ENCODE measurements around the gene HIF3A.
A peak's percentile ranks its signal among the peaks of the same experiment; 100 is the strongest.
"Not testable (repeated sequence)": the region's sequence is repeated elsewhere in the genome, so short reads cannot be mapped to it uniquely, and the experiment has no call there.

The HIF3A gene

GRCh38 chr19:46296722-46297461 lies at the start of gene HIF3A:
Gene HIF3A, plus strand, starts transcription at chr19:46297042. Its CDS starts 35 bp downstream, at chr19:46297077.
- no peak for TF ChIP-seq POLR2AphosphoS5 (IDR thresholded peaks at IDR 0.05; ENCODE audit: borderline replicate concordance, low read depth, low read length)
- TF ChIP-seq EZH2 (IDR thresholded peaks at IDR 0.05), result no peak
- peak; percentile 55 for TF ChIP-seq FOXP2 (optimal IDR thresholded peaks at IDR 0.05; ENCODE audit: control extremely low read depth, extremely low read length, insufficient read depth)
- H3K9ac ChIP-seq (ENCODE audit: insufficient read length), result peak within 1 kb of the TSS; percentile 55
- H3K4me3 ChIP-seq, result peak within 1 kb of the TSS; percentile 89
- no peak within 1 kb of the TSS for H3K27ac ChIP-seq
- H3K36me3 ChIP-seq (ENCODE audit: insufficient read depth, low read length), result no peaks in the 10 kb centered on the region
- H3K9me3 ChIP-seq (ENCODE audit: low read depth, low read length), result no peaks in the 10 kb centered on the region
- peak; percentile 35 for DNase-seq (ENCODE audit: low read depth, low spot score)

GRCh38 chr19:46250076-46250735 lies 46.6 kb upstream of the HIF3A start:
- Histone ChIP-seq H3K36me3 (ENCODE audit: insufficient read depth, low read length) (no peaks in the 10 kb centered on the region), H3K27ac (no peak overlapping the region), H3K9me3 (ENCODE audit: low read depth, low read length) (no peaks in the 10 kb centered on the region), H3K9ac (ENCODE audit: insufficient read length) (no peak overlapping the region), H3K4me3 (no peak overlapping the region)
- no peak for DNase-seq (ENCODE audit: low read depth, low spot score)
- no peak for TF ChIP-seq FOXP2 (optimal IDR thresholded peaks at IDR 0.05; ENCODE audit: control extremely low read depth, extremely low read length, insufficient read depth)
- no peak for TF ChIP-seq EZH2 (IDR thresholded peaks at IDR 0.05)
- no peak for TF ChIP-seq POLR2AphosphoS5 (IDR thresholded peaks at IDR 0.05; ENCODE audit: borderline replicate concordance, low read depth, low read length)

- no peak for DNase-seq (ENCODE audit: low read depth, low spot score)
- H3K9me3 ChIP-seq (ENCODE audit: low read depth, low read length), result no peaks in the 10 kb centered on the region
- no peak overlapping the region for H3K4me3 ChIP-seq
- no peaks in the 10 kb centered on the region for H3K36me3 ChIP-seq (ENCODE audit: insufficient read depth, low read length)
- TF ChIP-seq FOXP2 (optimal IDR thresholded peaks at IDR 0.05; ENCODE audit: control extremely low read depth, extremely low read length, insufficient read depth) (no peak), POLR2AphosphoS5 (IDR thresholded peaks at IDR 0.05; ENCODE audit: borderline replicate concordance, low read depth, low read length) (no peak), EZH2 (IDR thresholded peaks at IDR 0.05) (no peak)
- no peak overlapping the region for H3K9ac ChIP-seq (ENCODE audit: insufficient read length)
- no peak overlapping the region for H3K27ac ChIP-seq
Measured at GRCh38 chr19:46251416-46251815, 45.4 kb upstream of the HIF3A start.

DNA sequence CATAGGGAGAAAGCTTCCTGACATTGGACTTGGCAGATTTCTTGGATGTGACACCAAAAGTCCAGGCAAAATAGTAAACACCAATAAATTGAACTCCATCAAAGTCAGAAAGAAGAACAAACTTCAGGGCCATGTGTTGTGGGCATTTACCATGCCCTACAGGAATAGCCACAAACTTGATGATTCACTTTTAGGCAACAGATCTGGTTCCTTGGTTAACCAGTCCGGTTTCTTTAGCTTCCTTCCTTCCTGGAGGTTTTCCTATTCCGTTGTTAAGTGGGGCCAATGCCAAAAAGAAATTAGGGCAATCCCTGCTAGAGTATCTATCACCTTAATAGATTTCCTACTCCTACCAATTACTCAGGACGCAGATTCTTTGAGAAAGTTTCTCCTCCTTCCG lies 42.1 kb upstream of the HIF3A start:
- TF ChIP-seq FOXP2 (optimal IDR thresholded peaks at IDR 0.05; ENCODE audit: control extremely low read depth, extremely low read length, insufficient read depth), result no peak
- no peak for TF ChIP-seq EZH2 (IDR thresholded peaks at IDR 0.05)
- TF ChIP-seq POLR2AphosphoS5 (IDR thresholded peaks at IDR 0.05; ENCODE audit: borderline replicate concordance, low read depth, low read length), result no peak
- Histone ChIP-seq H3K4me3 (no peak overlapping the region), H3K27ac (no peak overlapping the region), H3K36me3 (ENCODE audit: insufficient read depth, low read length) (no peaks in the 10 kb centered on the region), H3K9me3 (ENCODE audit: low read depth, low read length) (no peaks in the 10 kb centered on the region), H3K9ac (ENCODE audit: insufficient read length) (no peak overlapping the region)
- DNase-seq (ENCODE audit: low read depth, low spot score), result no peak

DNA sequence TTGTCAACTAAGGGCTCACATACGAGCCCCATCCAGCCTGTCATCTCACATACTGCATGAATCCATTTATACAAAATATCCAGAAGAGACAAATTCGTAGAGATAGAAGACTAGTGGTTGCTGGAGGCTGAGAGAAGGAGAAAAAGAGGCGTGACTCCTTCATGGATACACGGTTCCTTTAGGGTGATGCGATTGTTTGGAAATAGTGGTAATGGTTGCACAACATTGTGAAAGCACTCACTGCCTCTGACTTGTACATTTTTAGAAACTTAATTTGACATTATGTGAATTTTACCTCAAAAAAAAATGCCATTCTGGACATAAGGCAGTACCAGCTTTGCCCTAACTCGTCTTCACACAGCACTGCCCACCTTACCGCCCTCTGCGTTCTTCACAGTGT lies 40.0 kb upstream of the HIF3A start:
- H3K9ac ChIP-seq (ENCODE audit: insufficient read length), result no peak overlapping the region
- H3K9me3 ChIP-seq (ENCODE audit: low read depth, low read length), result no peaks in the 10 kb centered on the region
- no peaks in the 10 kb centered on the region for H3K36me3 ChIP-seq (ENCODE audit: insufficient read depth, low read length)
- no peak overlapping the region for H3K4me3 ChIP-seq
- TF ChIP-seq POLR2AphosphoS5 (IDR thresholded peaks at IDR 0.05; ENCODE audit: borderline replicate concordance, low read depth, low read length) (no peak), FOXP2 (optimal IDR thresholded peaks at IDR 0.05; ENCODE audit: control extremely low read depth, extremely low read length, insufficient read depth) (no peak)
- no peak for DNase-seq (ENCODE audit: low read depth, low spot score)
- no peak overlapping the region for H3K27ac ChIP-seq

DNA sequence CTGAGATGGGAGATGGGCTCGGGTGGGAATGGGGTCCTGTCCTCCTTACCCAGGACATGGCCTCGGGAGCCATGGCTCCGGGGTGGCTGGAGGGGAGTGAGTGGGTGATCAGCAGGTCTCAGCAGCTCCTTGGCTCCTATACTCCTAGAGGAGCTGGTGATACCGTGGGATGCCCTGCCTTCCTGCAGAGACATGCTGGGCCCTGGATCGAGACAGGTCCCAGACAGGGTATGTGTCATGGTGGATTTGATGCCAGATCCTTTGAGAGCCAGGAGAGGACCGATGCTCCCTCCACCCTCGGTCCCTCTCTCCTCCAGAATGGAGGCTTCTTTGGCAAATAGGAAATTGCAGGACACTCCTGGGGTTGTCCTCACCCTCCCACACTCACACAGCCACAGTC lies 35.3 kb upstream of the HIF3A start:
- H3K9me3 ChIP-seq (ENCODE audit: low read depth, low read length); H3K9ac ChIP-seq (ENCODE audit: insufficient read length); H3K36me3 ChIP-seq (ENCODE audit: insufficient read depth, low read length); H3K4me3 ChIP-seq; H3K27ac ChIP-seq; DNase-seq (ENCODE audit: low read depth, low spot score): not testable (repeated sequence)

DNA sequence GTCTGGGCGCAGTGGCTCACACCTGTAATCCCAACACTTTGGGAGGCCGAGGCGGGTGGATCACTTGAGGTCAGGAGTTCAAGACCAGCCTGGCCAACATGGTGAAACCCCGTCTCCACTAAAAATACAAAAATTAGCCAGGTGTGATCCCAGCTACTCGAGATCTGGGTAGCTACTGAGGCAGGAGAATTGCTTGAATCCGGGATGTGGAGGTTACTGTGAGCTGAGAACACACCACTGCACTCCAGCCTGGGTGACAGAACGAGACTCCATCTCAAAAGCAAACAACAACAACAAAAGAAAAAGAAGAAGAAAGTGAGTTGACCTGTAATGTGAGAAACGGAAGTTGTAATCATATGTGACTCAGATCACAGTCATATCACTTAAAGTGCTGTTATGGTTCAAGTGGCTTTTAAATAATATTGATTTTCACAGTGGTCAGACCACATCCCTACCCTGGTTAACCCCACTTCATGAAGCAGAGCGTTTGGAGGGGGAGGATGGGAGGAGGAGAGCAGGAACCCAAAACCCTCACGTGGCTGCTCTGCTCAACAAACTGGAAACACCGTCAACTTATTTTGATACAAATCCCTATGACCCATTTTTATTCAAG lies 34.1 kb upstream of the HIF3A start:
- H3K27ac ChIP-seq, result not testable (repeated sequence)

GRCh38 chr19:46264801-46265200 lies 32.0 kb upstream of the HIF3A start:
- H3K9ac ChIP-seq (ENCODE audit: insufficient read length); DNase-seq (ENCODE audit: low read depth, low spot score); H3K27ac ChIP-seq; H3K4me3 ChIP-seq; H3K36me3 ChIP-seq (ENCODE audit: insufficient read depth, low read length); H3K9me3 ChIP-seq (ENCODE audit: low read depth, low read length): not testable (repeated sequence)

More for the DNA sequence above, 34.1 kb upstream of the HIF3A start:
- not testable (repeated sequence) for DNase-seq (ENCODE audit: low read depth, low spot score); H3K4me3 ChIP-seq; H3K9ac ChIP-seq (ENCODE audit: insufficient read length); H3K9me3 ChIP-seq (ENCODE audit: low read depth, low read length); H3K36me3 ChIP-seq (ENCODE audit: insufficient read depth, low read length)

Data from SK-N-MC (cell line).